ENCODE data around the gene COPZ2. TPM values are rescaled to one million over a fixed set of nuclear protein-coding genes. Genes with fewer than 3 reads are reported as not detected.

Gene COPZ2
- polyA plus RNA-seq, 1 of the 3 experiments (the other 2 are of a cell fraction): 36.9 TPM

DNA sequence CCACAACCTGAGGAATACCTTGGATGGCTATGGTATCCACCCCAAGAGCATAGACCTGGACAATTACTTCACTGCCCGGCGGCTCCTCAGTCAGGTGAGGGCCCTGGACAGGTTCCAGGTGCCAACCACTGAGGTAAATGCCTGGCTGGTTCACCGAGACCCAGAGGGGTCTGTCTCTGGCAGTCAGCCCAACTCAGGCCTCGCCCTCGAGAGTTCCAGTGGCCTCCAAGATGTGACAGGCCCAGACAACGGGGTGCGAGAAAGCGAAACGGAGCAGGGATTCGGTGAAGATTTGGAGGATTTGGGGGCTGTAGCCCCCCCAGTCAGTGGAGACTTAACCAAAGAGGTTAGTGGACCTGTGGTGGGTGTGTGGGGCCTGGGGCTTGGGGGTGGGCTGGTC is 13.7 kb upstream of the COPZ2 start:
- peaks cover 30% of the 10 kb centered on the region for H3F3A ChIP-seq (replicated peaks; ENCODE audit: insufficient read depth)
- WGBS (ENCODE audit: low lambda C conversion rate): 92% methylated on average over 8 of the region's 10 CpGs
- H3K27me3 ChIP-seq (ENCODE audit: insufficient read depth): no peaks in the 10 kb centered on the region
- POLR2A ChIA-PET: no interaction called here
- no peak for DNase-seq
- no peak overlapping the region for H2AFZ ChIP-seq (ENCODE audit: low read depth)
- H3K4me3 ChIP-seq (ENCODE audit: low read depth in 2 of 2, low read length in 1 of 2): no peak overlapping the region; a peak in 1 of 4 replicates
- H4K20me1 ChIP-seq (ENCODE audit: insufficient read depth): peaks cover 55% of the 10 kb centered on the region
- CTCF ChIA-PET: interaction anchor here (3.2 to 44.3 kb wide), 3 partner anchors 27 to 80 kb away, joined by 15 to 1200 read pairs (median 449); partner anchors contain the start of gene COPZ2
- peak overlapping the region; percentile 88 to 95 for H3K27ac ChIP-seq (ENCODE audit: low read depth in 2 of 2, low read length in 1 of 2)
- peaks cover 18 to 42% of the 10 kb centered on the region in 2 experiments for H3K36me3 ChIP-seq (replicated peaks in 1 of 2; ENCODE audit: control insufficient read depth in 1 of 2, insufficient read depth in 2 of 2, low read length in 1 of 2)
- no peaks in the 10 kb centered on the region for H3K9me3 ChIP-seq
- TF ChIP-seq ELF1 (IDR thresholded peaks at IDR 0.05) (no peak), TEAD4 (IDR thresholded peaks at IDR 0.05; ENCODE audit: borderline replicate concordance, insufficient read depth) (no peak), POLR2AphosphoS5 (IDR thresholded peaks at IDR 0.05; ENCODE audit: low read depth, low read length) (no peak), CTCF (IDR thresholded peaks at IDR 0.05) (no peak), EP300 (IDR thresholded peaks at IDR 0.05; ENCODE audit: borderline replicate concordance in 1 of 2, low read depth in 1 of 2, low read length in 1 of 2) (no peak), USF1 (IDR thresholded peaks at IDR 0.05; ENCODE audit: borderline replicate concordance, low read depth) (no peak), TCF12 (IDR thresholded peaks at IDR 0.05) (no peak), FOXM1 (IDR thresholded peaks at IDR 0.05; ENCODE audit: low read depth) (no peak), RFX5 (IDR thresholded peaks at IDR 0.05; ENCODE audit: low read length) (no peak), RAD21 (IDR thresholded peaks at IDR 0.05; ENCODE audit: low read length) (no peak), FOXJ3 (CRISPR knock-in tag; IDR thresholded peaks at IDR 0.05) (no peak), JUND (IDR thresholded peaks at IDR 0.05) (no peak), MAX (IDR thresholded peaks at IDR 0.05; ENCODE audit: low read depth) (no peak), TAF1 (IDR thresholded peaks at IDR 0.05; ENCODE audit: borderline replicate concordance, low read depth, low read length) (no peak)
- TF ChIP-seq, protein P1, sequence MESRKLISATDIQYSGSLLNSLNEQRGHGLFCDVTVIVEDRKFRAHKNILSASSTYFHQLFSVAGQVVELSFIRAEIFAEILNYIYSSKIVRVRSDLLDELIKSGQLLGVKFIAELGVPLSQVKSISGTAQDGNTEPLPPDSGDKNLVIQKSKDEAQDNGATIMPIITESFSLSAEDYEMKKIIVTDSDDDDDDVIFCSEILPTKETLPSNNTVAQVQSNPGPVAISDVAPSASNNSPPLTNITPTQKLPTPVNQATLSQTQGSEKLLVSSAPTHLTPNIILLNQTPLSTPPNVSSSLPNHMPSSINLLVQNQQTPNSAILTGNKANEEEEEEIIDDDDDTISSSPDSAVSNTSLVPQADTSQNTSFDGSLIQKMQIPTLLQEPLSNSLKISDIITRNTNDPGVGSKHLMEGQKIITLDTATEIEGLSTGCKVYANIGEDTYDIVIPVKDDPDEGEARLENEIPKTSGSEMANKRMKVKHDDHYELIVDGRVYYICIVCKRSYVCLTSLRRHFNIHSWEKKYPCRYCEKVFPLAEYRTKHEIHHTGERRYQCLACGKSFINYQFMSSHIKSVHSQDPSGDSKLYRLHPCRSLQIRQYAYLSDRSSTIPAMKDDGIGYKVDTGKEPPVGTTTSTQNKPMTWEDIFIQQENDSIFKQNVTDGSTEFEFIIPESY (IDR thresholded peaks at IDR 0.05; ENCODE audit: borderline replicate concordance, low read depth): no peak
- TF ChIP-seq, protein P2, sequence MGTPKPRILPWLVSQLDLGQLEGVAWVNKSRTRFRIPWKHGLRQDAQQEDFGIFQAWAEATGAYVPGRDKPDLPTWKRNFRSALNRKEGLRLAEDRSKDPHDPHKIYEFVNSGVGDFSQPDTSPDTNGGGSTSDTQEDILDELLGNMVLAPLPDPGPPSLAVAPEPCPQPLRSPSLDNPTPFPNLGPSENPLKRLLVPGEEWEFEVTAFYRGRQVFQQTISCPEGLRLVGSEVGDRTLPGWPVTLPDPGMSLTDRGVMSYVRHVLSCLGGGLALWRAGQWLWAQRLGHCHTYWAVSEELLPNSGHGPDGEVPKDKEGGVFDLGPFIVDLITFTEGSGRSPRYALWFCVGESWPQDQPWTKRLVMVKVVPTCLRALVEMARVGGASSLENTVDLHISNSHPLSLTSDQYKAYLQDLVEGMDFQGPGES (IDR thresholded peaks at IDR 0.05; ENCODE audit: low read depth, low read length): no peak
- H3K4me1 ChIP-seq (ENCODE audit: control insufficient read depth in 1 of 2, insufficient read depth in 2 of 2, low read depth in 1 of 2, low read length in 1 of 2): peaks cover 66 to 68% of the 10 kb centered on the region in 2 experiments
- H3K9ac ChIP-seq: peak overlapping the region; percentile 88; the same call in 1 of the 2 replicates
- H3K4me2 ChIP-seq: peak overlapping the region; percentile 88
- H3K79me2 ChIP-seq (ENCODE audit: insufficient read depth): peaks cover 87% of the 10 kb centered on the region
- no peaks in the 10 kb centered on the region for H3K9me2 ChIP-seq

Measured in SK-N-SH (cell line).